Measurements from ENCODE around the gene OR52B4. TPM values are rescaled to one million over a fixed set of nuclear protein-coding genes. Genes with fewer than 3 reads are reported as not detected.
"Not testable (repeated sequence)": the region's sequence is repeated elsewhere in the genome, so short reads cannot be mapped to it uniquely, and the experiment has no call there.

Gene OR52B4
- total RNA-seq (not detected), total RNA-seq (0 reads per million in 2 donors)

DNA sequence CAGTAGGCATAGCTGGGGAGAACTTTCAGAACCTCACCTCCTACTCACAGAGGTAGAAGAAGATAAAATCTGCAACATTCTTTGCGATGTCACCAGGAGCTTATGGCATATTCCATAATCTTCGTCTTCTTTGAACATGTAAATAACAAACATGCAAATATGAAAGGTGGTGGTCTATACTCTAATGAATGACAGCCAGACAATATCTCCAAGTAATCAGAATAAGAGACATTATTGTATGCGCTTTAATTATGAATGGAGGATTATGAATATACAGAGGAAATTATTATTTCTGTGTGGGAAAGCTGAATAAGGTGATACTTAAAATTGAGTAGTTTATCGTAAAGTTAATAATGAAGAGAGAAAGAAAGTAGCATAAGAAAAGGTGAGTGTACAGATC, at the start of gene OR52B4:
TSS of gene OR52B4 (minus strand) at position 101 of the 400 bp plus-strand sequence. CDS start at position 10, 91 bp downstream.
- no peak for ATAC-seq
- DNase-seq: no peak
- H3K4me1 Mint-ChIP-seq: no peaks in the 10 kb centered on the region
- no peaks in the 10 kb centered on the region for H3K9me3 ChIP-seq (ENCODE audit: control insufficient read depth, low read length, poor library complexity, severe bottlenecking)
- no peak within 1 kb of the TSS for H3K4me3 Mint-ChIP-seq
- peaks cover 2% of the 10 kb centered on the region for H3K36me3 Mint-ChIP-seq (ENCODE audit: low read depth)
- no peaks in the 10 kb centered on the region for H3K27me3 Mint-ChIP-seq
- no peak within 1 kb of the TSS for H3K27ac Mint-ChIP-seq

DNA sequence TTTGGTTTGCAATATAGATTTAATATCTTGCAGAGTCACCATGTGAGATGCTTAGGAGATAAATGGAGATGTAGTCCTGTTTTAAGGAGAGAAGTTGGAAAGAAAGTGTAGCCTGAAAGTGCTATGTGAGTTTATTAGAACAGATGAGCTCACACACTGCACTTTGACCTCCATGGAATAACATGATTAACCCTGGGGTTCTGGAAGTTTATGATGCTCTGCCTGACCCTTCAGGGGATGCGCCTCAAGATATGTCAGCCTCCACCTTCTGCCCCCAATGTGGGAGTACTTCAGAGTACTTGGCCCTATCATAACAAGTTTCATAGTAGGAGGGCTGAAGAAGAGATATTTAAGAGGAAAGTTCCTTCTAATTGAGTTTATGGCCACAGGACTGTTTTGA, 48.6 kb upstream of the OR52B4 start:
- no peaks in the 10 kb centered on the region for H3K36me3 Mint-ChIP-seq (ENCODE audit: low read depth)
- H3K4me1 Mint-ChIP-seq: peaks cover 6% of the 10 kb centered on the region
- H3K4me3 Mint-ChIP-seq: no peak overlapping the region
- ATAC-seq: no peak
- peaks cover 17% of the 10 kb centered on the region for H3K27me3 Mint-ChIP-seq
- H3K9me3 ChIP-seq (ENCODE audit: control insufficient read depth, low read length, poor library complexity, severe bottlenecking): no peaks in the 10 kb centered on the region
- no peak overlapping the region for H3K27ac Mint-ChIP-seq
- DNase-seq: no peak

DNA sequence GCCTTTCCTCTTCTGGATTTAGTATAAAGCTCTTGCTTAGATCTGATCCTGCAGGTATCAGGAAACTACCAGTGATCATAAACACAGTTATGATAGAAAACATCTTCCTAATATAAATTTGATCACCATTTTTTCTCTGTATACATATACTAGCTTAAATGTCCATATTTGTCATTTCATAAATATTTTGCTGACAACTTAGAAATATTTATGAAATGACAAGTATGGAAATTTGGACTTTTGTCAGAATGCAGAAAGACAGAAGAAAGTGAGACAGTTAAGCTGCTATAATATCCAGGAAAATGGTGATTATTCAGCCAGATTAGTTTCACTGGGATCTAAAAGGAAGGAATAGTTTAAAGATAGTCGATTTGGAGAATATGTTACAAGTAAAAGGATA, 48.1 kb upstream of the OR52B4 start:
- ATAC-seq (no peak), DNase-seq (no peak)
- no peak overlapping the region for H3K4me3 Mint-ChIP-seq
- no peaks in the 10 kb centered on the region for H3K36me3 Mint-ChIP-seq (ENCODE audit: low read depth)
- peaks cover 6% of the 10 kb centered on the region for H3K4me1 Mint-ChIP-seq
- H3K27me3 Mint-ChIP-seq: peaks cover 19% of the 10 kb centered on the region
- H3K9me3 ChIP-seq (ENCODE audit: control insufficient read depth, low read length, poor library complexity, severe bottlenecking): no peaks in the 10 kb centered on the region
- no peak overlapping the region for H3K27ac Mint-ChIP-seq

DNA sequence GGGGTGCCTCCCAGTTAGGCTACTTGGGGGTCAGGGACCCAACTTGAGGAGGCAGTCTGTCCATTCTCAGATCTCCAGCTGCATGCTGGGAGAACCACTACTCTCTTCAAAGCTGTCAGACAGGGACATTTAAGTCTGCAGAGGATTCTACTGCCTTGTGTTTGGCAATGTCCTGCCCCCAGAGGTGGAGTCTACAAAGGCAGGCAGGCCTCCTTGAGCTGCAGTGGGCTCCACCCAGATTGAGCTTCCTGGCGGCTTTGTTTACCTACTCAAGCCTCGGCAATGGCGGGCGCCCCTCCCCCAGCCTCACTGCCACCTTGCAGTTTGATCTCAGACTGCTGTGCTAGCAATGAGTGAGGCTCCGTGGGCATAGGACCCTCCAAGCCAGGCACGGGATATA, 38.0 kb upstream of the OR52B4 start:
- DNase-seq; H3K27ac Mint-ChIP-seq; H3K36me3 Mint-ChIP-seq (ENCODE audit: low read depth); H3K4me3 Mint-ChIP-seq; H3K9me3 ChIP-seq (ENCODE audit: control insufficient read depth, low read length, poor library complexity, severe bottlenecking); ATAC-seq; H3K4me1 Mint-ChIP-seq: not testable (repeated sequence)
- peaks cover 17% of the 10 kb centered on the region for H3K27me3 Mint-ChIP-seq

DNA sequence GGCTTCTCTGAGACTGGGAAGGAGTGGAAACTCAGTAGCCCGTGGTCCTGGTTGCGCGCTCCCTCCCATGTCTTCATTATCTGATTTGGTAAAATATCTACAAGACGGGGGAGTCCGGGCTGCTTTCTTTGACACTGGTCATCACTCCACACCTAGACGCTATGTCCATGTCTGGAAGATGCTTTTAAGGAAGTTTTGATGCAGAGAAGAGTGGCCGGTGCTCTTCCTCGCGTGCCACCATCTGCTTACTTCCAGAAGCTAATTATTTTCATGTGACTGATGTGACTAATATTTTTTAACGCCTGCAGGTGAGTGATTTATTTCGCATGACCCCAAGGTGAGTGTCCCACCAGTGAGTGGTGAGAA, 25.7 kb upstream of the OR52B4 start:
- no peaks in the 10 kb centered on the region for H3K27me3 Mint-ChIP-seq
- H3K4me1 Mint-ChIP-seq: peaks cover 41% of the 10 kb centered on the region
- ATAC-seq (no peak), DNase-seq (no peak)
- H3K27ac Mint-ChIP-seq: peak overlapping the region; percentile 94
- peaks cover 14% of the 10 kb centered on the region for H3K36me3 Mint-ChIP-seq (ENCODE audit: low read depth)
- H3K9me3 ChIP-seq (ENCODE audit: control insufficient read depth, low read length, poor library complexity, severe bottlenecking): no peaks in the 10 kb centered on the region
- peak overlapping the region; percentile 94 for H3K4me3 Mint-ChIP-seq

DNA sequence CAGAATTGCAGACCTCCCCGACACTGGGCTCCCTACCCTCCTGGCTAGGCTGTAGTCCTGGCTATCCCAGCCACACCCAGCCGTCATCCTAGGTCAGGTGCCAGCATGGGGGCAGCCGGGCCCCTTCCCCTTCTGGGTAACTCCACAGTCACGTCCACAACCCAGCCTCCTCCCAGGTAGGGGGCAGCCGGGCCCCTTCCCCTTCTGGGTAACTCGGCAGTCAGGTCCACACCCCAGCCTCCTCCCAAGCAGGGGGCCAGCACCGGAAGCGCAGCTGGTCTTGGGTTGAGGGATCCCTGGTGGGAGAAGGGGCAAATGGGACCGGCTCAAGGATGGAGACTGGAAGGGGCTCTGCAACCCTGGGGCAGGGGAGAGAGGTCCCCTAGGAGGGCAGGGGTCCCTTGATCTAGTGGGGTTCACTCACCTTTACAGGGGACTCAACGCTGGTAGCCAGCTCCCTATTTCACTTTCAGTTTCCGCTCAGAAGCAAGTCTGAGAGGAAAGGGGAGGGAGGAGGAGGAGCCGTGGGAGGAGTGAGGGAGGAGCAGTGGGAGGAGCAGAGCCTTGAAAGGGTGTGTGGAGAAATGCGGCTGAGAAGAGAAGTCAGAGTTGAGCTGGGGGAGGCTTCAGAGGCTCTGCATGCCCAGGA, 25.1 kb upstream of the OR52B4 start, which contains the start of gene TRIM21:
TSS of gene TRIM21 (minus strand) at position 494 of the 649 bp plus-strand sequence. CDS start 3,293 bp downstream, outside the sequence.
- ATAC-seq: peak; percentile 100
- no peaks in the 10 kb centered on the region for H3K9me3 ChIP-seq (ENCODE audit: control insufficient read depth, low read length, poor library complexity, severe bottlenecking)
- peak; percentile 64 to 76 (median 76) for DNase-seq
- Mint-ChIP-seq H3K4me3 (peak within 1 kb of the TSS; percentile 94), H3K27ac (peak within 1 kb of the TSS; percentile 94), H3K4me1 (peaks cover 41% of the 10 kb centered on the region), H3K36me3 (ENCODE audit: low read depth) (peaks cover 15% of the 10 kb centered on the region), H3K27me3 (no peaks in the 10 kb centered on the region)

DNA sequence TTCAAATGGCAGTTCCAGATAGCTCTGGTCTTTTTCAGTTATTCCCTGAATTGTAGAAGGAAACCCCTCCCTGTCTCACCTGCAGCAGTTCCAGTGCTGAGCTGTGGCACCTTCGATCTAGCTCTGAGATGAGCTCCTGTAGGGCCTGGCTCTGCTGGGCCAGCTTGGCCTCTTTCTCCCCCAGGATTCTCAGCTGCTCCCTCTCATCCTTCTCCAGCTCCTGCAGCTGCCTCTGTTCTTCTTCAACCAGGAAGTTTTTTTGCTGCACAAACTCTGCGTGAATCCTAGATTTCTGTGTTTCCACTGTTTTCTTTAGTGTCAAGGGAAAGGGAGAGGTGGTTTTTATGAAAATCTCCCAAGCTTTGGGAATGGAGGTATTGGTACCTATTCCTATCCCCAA, 20.0 kb upstream of the OR52B4 start:
- H3K27me3 Mint-ChIP-seq: no peaks in the 10 kb centered on the region
- H3K4me3 Mint-ChIP-seq: no peak overlapping the region
- peaks cover 35% of the 10 kb centered on the region for H3K4me1 Mint-ChIP-seq
- no peak for DNase-seq
- no peak for ATAC-seq
- no peak overlapping the region for H3K27ac Mint-ChIP-seq
- H3K36me3 Mint-ChIP-seq (ENCODE audit: low read depth): peaks cover 33% of the 10 kb centered on the region
- no peaks in the 10 kb centered on the region for H3K9me3 ChIP-seq (ENCODE audit: control insufficient read depth, low read length, poor library complexity, severe bottlenecking)

DNA sequence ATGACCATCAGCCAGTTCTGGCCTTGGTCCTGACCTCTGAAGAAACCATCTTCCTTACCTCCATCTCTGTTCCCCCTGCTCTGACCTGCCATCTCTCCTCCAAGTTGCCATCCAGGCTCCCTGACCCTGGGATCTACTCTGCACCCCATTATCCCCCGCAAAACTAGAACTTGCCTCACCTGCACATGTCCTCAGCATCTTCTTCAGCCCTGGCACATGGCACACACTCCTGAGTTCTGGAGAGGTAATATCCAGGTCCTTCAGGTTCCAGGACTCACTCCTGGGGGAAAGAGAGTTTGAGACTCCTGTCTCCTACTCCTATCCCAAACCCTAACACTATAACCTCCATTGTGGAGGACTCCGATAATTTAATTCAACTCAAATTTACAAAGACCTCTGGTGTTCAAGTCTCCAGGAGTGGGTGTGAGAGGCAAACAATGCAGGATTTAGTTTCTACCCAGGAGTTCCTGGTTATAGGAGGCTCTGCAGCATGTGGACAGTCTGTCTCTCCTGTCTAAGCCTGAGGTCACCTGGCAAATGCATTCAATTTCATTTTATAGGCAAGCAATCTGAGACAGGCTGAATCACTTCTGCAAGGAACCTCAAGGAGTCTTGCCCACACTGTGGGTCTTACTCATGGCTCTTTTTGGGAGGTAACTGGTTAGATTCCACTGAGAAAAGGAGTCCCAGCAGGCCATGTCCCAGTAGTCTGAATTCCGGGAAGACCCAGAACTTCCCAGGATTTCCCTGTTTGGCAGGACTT, 18.0 kb upstream of the OR52B4 start:
- H3K4me3 Mint-ChIP-seq: no peak overlapping the region

DNA sequence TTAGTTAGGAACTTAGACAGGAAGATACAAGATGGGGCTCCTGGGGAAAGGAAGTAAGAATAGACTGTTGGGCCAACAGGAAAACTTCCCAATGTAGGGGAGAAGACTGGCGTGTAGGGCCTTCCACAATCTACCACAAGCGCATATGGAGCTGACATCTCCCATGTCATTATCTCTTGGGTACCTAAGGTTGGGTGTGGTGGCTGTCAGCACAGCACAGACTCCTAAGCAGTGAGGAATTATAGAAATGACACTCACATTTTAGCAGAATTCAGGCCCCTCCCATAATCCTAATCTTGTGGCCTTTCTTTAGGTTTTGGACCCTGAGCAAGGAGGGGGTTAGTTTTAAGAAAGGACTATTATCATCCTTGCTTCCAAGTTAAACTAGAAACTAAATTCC, 13.7 kb upstream of the OR52B4 start:
- H3K27me3 Mint-ChIP-seq: no peaks in the 10 kb centered on the region
- H3K27ac Mint-ChIP-seq: no peak overlapping the region
- no peak overlapping the region for H3K4me3 Mint-ChIP-seq
- H3K36me3 Mint-ChIP-seq (ENCODE audit: low read depth): peaks cover 19% of the 10 kb centered on the region
- ATAC-seq (no peak), DNase-seq (no peak)
- H3K9me3 ChIP-seq (ENCODE audit: control insufficient read depth, low read length, poor library complexity, severe bottlenecking): no peaks in the 10 kb centered on the region
- no peaks in the 10 kb centered on the region for H3K4me1 Mint-ChIP-seq

More for the DNA sequence above, 18.0 kb upstream of the OR52B4 start:
- no peaks in the 10 kb centered on the region for H3K27me3 Mint-ChIP-seq
- ATAC-seq (no peak), DNase-seq (no peak)
- peaks cover 20% of the 10 kb centered on the region for H3K4me1 Mint-ChIP-seq
- H3K36me3 Mint-ChIP-seq (ENCODE audit: low read depth): peaks cover 31% of the 10 kb centered on the region
- no peaks in the 10 kb centered on the region for H3K9me3 ChIP-seq (ENCODE audit: control insufficient read depth, low read length, poor library complexity, severe bottlenecking)
- no peak overlapping the region for H3K27ac Mint-ChIP-seq

DNA sequence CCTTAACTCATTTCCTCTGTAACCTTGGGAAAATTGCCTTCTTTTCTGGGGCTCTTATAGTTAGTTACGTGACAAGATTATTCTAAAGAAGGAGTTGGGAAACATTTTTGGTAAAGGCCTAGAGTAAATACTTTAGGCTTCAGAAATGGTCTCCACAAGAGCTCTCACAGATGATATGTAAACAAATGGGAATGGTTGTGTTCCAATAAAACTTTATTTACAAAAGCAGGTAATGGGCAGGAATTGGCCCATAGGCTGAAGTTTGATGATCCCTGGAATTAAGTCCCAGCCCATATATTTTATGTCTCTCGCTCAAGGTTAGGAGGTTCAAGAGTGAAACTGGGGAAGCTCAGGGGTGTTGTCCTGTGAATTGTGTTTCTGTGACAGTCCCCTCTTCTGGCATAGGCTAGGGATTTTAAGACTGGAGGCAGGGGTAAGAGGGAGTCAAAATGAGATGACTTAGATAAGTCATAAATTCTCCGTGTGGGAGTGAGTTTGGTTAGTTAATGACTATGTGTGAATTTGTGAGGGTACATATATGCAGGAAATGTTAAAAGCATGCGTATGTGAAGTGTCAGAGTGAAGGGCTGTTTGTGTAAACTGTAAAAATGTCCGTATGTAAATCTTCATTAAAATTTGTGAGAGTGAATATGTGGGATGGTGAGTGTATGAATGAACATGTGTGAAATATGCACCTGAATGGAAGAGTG, 7.4 kb upstream of the OR52B4 start:
- Mint-ChIP-seq H3K4me1 (no peaks in the 10 kb centered on the region), H3K4me3 (no peak overlapping the region), H3K36me3 (ENCODE audit: low read depth) (peaks cover 2% of the 10 kb centered on the region), H3K27me3 (no peaks in the 10 kb centered on the region), H3K27ac (no peak overlapping the region)
- DNase-seq: no peak
- no peaks in the 10 kb centered on the region for H3K9me3 ChIP-seq (ENCODE audit: control insufficient read depth, low read length, poor library complexity, severe bottlenecking)
- ATAC-seq: no peak

DNA sequence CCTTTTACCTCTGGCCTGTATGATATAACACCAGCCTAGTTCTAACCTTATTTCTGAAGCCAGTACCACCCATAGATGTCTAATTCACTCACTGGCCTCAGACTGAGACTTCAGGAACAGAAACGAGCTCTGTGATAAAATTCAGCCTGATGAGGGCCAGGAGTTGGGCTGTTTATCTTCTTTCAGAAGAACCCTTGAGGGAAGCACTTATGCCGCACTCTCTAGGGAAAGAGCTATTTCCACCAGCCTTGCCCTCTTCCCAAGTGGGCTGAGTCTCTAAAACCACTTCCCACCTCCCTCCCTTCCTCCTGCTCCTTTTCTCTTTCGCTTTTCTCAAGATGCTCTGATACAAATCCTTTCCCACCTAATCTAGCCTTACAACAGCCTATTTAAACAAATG, 2.0 kb upstream of the OR52B4 start:
- H3K9me3 ChIP-seq (ENCODE audit: control insufficient read depth, low read length, poor library complexity, severe bottlenecking): no peaks in the 10 kb centered on the region
- H3K27me3 Mint-ChIP-seq: no peaks in the 10 kb centered on the region
- no peaks in the 10 kb centered on the region for H3K4me1 Mint-ChIP-seq
- DNase-seq: no peak
- no peak overlapping the region for H3K4me3 Mint-ChIP-seq
- no peak for ATAC-seq
- H3K36me3 Mint-ChIP-seq (ENCODE audit: low read depth): peaks cover 2% of the 10 kb centered on the region
- H3K27ac Mint-ChIP-seq: no peak overlapping the region

DNA sequence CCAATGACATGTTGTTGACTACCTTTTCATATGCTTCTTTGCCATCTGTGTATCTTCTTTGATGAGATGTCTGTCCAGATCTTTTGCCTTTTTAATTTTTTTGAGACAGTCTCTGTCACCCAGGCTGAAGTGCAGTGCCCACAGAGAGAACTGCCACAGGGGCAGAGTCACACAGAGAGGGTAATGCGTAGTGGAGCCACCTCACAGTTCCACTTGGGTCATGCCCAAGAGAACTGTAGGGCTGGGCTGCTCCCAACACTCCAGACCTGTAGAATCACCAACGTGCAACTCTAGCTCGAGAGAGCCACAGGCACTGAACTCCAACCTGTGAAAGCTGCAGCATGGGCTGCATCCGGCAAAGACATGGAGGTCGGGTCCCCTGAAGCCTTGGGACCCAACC, 20.0 kb downstream of the OR52B4 start:
- H3K27ac Mint-ChIP-seq; H3K4me3 Mint-ChIP-seq; H3K27me3 Mint-ChIP-seq; DNase-seq; ATAC-seq; H3K36me3 Mint-ChIP-seq (ENCODE audit: low read depth); H3K9me3 ChIP-seq (ENCODE audit: control insufficient read depth, low read length, poor library complexity, severe bottlenecking); H3K4me1 Mint-ChIP-seq: not testable (repeated sequence)

DNA sequence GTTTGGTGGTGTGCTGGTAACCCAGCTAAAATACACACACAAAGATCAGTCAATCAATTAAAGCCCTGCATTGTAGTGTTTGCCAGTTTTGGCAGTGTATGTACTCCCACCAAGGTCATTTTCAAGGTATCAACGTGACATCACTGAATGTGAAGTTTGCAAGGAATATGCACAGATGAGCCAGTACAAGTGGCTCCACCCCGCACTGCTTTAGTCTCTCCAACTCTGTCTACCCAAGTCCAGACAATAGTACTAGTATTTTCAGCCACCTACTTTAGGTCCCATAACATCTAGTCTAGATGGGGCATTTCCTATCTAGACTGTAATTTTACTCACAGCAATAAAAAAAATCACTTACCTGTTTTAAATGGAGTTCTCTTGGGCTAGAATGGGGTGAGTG, 22.8 kb downstream of the OR52B4 start:
- H3K9me3 ChIP-seq (ENCODE audit: control insufficient read depth, low read length, poor library complexity, severe bottlenecking); DNase-seq; H3K4me1 Mint-ChIP-seq; H3K27me3 Mint-ChIP-seq; ATAC-seq; H3K4me3 Mint-ChIP-seq; H3K27ac Mint-ChIP-seq; H3K36me3 Mint-ChIP-seq (ENCODE audit: low read depth): not testable (repeated sequence)

Measured in T-helper 17 cell (primary cell).